ENCODE measurements around the gene REXO1. TPM values are rescaled to one million over a fixed set of nuclear protein-coding genes. Genes with fewer than 3 reads are reported as not detected.
A peak's percentile ranks its signal among the peaks of the same experiment; 100 is the strongest.

The REXO1 gene
- total and polyA plus RNA-seq, 9 of the 15 experiments (the other 6 are each of a cell fraction or from before 2014, with no cell fraction given) = 0.04 to 63.3 (median 15.8) TPM

DNA sequence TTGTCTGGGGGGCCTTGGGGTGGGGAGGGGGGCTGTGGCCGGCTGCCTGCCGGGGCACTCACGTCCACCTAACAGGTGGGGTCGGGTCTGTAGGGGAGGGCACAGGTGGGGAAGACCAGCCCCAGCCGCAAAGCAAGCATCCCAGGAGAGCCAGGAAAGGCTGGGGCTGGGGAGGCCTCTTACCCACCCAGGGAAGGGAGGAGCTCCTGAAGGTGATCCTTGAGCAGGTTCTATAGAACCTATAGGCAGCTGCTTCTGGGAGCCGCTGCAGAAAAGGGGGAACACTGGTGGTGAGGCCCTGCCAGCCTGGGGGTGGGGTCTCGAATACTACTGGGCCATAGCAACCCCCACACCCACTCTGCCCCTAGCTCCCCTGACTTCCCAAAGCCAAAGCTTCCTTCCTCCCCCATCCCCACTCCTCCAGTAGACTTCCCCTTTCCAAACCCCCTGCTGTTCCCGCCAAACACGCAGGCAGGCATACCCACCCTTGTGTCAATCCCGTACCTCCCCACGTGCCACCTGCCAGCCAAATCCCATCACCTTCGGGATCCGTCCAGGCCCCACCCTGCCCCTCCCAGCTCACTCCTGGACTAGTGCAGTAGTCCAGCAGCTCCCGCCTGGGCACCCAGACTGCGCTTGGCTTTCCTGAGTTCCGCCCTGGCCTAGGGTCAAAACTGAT is 9.5 kb upstream of the REXO1 start (continued):
- TF ChIP-seq ZNF583 (CRISPR knock-in tag; IDR thresholded peaks at IDR 0.05) (no peak), HDAC8 (tag; IDR thresholded peaks at IDR 0.05) (no peak), EP300 (IDR thresholded peaks at IDR 0.05; ENCODE audit: low read length) (no peak), CXXC5 (CRISPR knock-in tag; IDR thresholded peaks at IDR 0.05) (peak; percentile 26; the same call in 1 of the 2 replicates), FOS (IDR thresholded peaks at IDR 0.05; ENCODE audit: extremely low read depth, insufficient read length) (no peak), NFE2 (IDR thresholded peaks at IDR 0.05; ENCODE audit: low read depth) (no peak), RBM25 (IDR thresholded peaks at IDR 0.05; ENCODE audit: low read depth, low read length, severe bottlenecking) (no peak), POU5F1 (IDR thresholded peaks at IDR 0.05; ENCODE audit: borderline replicate concordance, low read depth, low read length, partially characterized antibody) (no peak), ZFP1 (CRISPR knock-in tag; IDR thresholded peaks at IDR 0.05) (no peak), ZBTB7A (IDR thresholded peaks at IDR 0.05; ENCODE audit: borderline replicate concordance, control insufficient read depth, low read depth, low read length) (0 out of 2 replicates have a peak, but pooled peaks have one; percentile 4), SAFB2 (IDR thresholded peaks at IDR 0.05; ENCODE audit: borderline replicate concordance, low read depth, low read length, severe bottlenecking) (no peak), FOXA1 (IDR thresholded peaks at IDR 0.05; ENCODE audit: borderline replicate concordance) (no peak), BCLAF1 (IDR thresholded peaks at IDR 0.05; ENCODE audit: borderline replicate concordance in 1 of 2, control insufficient read depth in 1 of 2, low read depth in 2 of 2, low read length in 1 of 2) (no peak), RNF219 (CRISPR knock-in tag; IDR thresholded peaks at IDR 0.05) (no peak), RHOXF2B (CRISPR knock-in tag; conservative IDR thresholded peaks at IDR 0.05) (no peak), ZNF12 (CRISPR knock-in tag; IDR thresholded peaks at IDR 0.05) (no peak)
- TF ChIP-seq, protein P1, sequence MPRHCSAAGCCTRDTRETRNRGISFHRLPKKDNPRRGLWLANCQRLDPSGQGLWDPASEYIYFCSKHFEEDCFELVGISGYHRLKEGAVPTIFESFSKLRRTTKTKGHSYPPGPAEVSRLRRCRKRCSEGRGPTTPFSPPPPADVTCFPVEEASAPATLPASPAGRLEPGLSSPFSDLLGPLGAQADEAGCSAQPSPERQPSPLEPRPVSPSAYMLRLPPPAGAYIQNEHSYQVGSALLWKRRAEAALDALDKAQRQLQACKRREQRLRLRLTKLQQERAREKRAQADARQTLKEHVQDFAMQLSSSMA (CRISPR knock-in tag; IDR thresholded peaks at IDR 0.05) = no peak
- TF ChIP-seq, protein P2, sequence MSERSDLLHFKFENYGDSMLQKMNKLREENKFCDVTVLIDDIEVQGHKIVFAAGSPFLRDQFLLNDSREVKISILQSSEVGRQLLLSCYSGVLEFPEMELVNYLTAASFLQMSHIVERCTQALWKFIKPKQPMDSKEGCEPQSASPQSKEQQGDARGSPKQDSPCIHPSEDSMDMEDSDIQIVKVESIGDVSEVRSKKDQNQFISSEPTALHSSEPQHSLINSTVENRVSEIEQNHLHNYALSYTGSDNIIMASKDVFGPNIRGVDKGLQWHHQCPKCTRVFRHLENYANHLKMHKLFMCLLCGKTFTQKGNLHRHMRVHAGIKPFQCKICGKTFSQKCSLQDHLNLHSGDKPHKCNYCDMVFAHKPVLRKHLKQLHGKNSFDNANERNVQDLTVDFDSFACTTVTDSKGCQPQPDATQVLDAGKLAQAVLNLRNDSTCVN (CRISPR knock-in tag; IDR thresholded peaks at IDR 0.05) = 0 out of 2 replicates have a peak, but pooled peaks have one; percentile 65
- TF ChIP-seq, protein P3, sequence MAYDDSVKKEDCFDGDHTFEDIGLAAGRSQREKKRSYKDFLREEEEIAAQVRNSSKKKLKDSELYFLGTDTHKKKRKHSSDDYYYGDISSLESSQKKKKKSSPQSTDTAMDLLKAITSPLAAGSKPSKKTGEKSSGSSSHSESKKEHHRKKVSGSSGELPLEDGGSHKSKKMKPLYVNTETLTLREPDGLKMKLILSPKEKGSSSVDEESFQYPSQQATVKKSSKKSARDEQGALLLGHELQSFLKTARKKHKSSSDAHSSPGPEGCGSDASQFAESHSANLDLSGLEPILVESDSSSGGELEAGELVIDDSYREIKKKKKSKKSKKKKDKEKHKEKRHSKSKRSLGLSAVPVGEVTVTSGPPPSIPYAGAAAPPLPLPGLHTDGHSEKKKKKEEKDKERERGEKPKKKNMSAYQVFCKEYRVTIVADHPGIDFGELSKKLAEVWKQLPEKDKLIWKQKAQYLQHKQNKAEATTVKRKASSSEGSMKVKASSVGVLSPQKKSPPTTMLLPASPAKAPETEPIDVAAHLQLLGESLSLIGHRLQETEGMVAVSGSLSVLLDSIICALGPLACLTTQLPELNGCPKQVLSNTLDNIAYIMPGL (CRISPR knock-in tag; IDR thresholded peaks at IDR 0.05) = no peak

All from K562 (cell line).